ENCODE results near the gene ARHGAP45. TPM values are rescaled to one million over a fixed set of nuclear protein-coding genes. Genes with fewer than 3 reads are reported as not detected.
A peak's percentile ranks its signal among the peaks of the same experiment; 100 is the strongest.
"Not testable (repeated sequence)": the region's sequence is repeated elsewhere in the genome, so short reads cannot be mapped to it uniquely, and the experiment has no call there.

Gene ARHGAP45, protein sequence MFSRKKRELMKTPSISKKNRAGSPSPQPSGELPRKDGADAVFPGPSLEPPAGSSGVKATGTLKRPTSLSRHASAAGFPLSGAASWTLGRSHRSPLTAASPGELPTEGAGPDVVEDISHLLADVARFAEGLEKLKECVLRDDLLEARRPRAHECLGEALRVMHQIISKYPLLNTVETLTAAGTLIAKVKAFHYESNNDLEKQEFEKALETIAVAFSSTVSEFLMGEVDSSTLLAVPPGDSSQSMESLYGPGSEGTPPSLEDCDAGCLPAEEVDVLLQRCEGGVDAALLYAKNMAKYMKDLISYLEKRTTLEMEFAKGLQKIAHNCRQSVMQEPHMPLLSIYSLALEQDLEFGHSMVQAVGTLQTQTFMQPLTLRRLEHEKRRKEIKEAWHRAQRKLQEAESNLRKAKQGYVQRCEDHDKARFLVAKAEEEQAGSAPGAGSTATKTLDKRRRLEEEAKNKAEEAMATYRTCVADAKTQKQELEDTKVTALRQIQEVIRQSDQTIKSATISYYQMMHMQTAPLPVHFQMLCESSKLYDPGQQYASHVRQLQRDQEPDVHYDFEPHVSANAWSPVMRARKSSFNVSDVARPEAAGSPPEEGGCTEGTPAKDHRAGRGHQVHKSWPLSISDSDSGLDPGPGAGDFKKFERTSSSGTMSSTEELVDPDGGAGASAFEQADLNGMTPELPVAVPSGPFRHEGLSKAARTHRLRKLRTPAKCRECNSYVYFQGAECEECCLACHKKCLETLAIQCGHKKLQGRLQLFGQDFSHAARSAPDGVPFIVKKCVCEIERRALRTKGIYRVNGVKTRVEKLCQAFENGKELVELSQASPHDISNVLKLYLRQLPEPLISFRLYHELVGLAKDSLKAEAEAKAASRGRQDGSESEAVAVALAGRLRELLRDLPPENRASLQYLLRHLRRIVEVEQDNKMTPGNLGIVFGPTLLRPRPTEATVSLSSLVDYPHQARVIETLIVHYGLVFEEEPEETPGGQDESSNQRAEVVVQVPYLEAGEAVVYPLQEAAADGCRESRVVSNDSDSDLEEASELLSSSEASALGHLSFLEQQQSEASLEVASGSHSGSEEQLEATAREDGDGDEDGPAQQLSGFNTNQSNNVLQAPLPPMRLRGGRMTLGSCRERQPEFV
- 10.3 TPM for polyA plus RNA-seq (2013, experiment 1 of 2)
- 13.8 TPM for polyA plus RNA-seq (2013, experiment 2 of 2)

DNA sequence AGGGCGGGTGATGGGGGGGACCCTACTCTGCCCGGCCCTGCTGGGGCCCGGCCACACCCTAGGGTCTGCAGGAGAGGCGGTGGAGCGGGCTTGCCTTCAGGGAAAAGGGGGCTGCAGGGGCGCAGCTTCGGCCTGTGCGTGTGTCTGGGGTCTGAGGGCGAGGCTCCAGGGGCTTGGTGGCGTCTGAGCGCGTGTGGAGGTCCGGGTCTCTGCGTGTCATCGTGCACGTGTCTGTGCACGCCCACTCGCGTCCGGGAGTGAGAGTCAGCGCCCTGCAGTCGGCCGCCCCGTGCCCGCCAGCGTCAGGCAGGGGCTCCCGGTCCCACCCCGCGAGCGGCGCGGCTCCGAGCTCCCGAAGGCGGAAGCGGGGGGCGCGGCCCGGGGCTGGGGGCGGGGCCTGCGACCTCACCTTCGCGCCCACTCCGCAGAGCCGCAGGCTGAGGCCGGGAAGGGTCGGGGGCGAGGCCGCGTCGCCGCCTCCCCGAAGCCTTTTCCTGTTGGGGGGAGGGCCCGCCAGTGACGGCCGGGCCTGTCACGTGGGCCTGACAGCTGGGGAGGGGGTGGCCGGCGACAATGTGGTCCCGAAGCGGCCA, at the start of gene ARHGAP45:
ARHGAP45 (plus strand) TSS at position 420 of the 593 bp plus-strand sequence. CDS start 239 bp downstream, outside the sequence.
- H3K4me3 ChIP-seq (ENCODE audit: low read length): peak within 1 kb of the TSS; percentile 51
- H3K4me1 ChIP-seq (ENCODE audit: insufficient read depth, low read length): peaks cover 16% of the 10 kb centered on the region
- H3K9ac ChIP-seq (ENCODE audit: low read depth, low read length): no peak within 1 kb of the TSS; the same call in 1 of the 2 replicates
- no peak within 1 kb of the TSS for H3K27ac ChIP-seq (ENCODE audit: low read depth, low read length)
- 8% methylated on average over 61 of the region's 61 CpGs for WGBS
- no peaks in the 10 kb centered on the region for H3K36me3 ChIP-seq (ENCODE audit: insufficient read depth, low read length)
- H3K9me3 ChIP-seq (ENCODE audit: insufficient read depth, low read depth, low read length): no peaks in the 10 kb centered on the region
- H3K27me3 ChIP-seq (ENCODE audit: insufficient read depth, low read length): peaks cover 57% of the 10 kb centered on the region

DNA sequence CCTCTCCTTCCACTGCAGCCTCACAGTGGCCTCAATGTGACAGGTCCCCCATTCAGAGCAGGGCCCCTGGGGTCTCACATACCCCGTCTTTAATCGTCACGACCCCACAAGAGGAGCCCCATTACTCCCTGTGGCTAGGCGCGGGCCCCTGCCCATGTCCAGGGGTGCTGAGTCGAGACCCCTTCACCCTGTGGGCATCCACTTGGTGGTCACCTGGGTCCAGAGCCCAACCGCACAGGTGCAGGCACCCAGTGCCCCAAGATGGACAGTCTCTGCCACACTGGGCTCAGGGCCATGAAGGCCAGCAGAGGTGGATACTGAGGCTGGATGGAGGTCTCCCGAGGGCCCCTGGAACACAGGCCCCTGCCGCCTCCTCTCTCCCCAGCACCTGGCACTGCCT, 49.1 kb upstream of the ARHGAP45 start:
- Histone ChIP-seq H3K36me3 (ENCODE audit: insufficient read depth, low read length) (peaks cover 23% of the 10 kb centered on the region), H3K27me3 (ENCODE audit: insufficient read depth, low read length) (no peaks in the 10 kb centered on the region), H3K9ac (ENCODE audit: low read depth, low read length) (no peak overlapping the region; the same call in 1 of the 2 replicates), H3K27ac (ENCODE audit: low read depth, low read length) (no peak overlapping the region), H3K4me1 (ENCODE audit: insufficient read depth, low read length) (peaks cover 14% of the 10 kb centered on the region; the same call in 1 of the 2 replicates), H3K9me3 (ENCODE audit: insufficient read depth, low read depth, low read length) (no peaks in the 10 kb centered on the region), H3K4me3 (ENCODE audit: low read length) (no peak overlapping the region)
- WGBS: 95% methylated on average over 9 of the region's 9 CpGs

DNA sequence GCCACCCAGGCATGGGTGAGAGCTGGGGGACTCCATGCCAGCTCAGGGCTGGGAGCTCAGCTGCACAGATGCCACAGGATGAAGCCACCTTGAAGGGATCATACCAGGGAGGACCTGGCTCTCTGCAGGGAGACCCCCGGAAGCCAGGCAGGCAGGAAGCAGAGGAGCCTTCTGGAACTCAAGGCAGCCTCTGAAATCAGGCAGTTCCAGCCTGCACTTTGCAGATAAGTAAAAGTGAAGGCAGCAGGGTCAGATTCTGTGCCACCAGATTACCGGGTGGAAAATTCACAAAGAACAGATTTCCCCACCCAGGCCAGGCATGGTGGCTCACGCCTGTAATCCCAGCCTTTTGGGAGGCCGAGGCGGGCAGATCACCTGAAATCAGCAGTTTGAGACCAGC, 48.6 kb upstream of the ARHGAP45 start:
- Histone ChIP-seq H3K4me1 (ENCODE audit: insufficient read depth, low read length) (peaks cover 14% of the 10 kb centered on the region; the same call in 1 of the 2 replicates), H3K27ac (ENCODE audit: low read depth, low read length) (0 out of 2 replicates have a peak overlapping the region, but pooled peaks have one; percentile 8), H3K9me3 (ENCODE audit: insufficient read depth, low read depth, low read length) (no peaks in the 10 kb centered on the region), H3K9ac (ENCODE audit: low read depth, low read length) (no peak overlapping the region), H3K27me3 (ENCODE audit: insufficient read depth, low read length) (no peaks in the 10 kb centered on the region), H3K4me3 (ENCODE audit: low read length) (no peak overlapping the region), H3K36me3 (ENCODE audit: insufficient read depth, low read length) (peaks cover 18% of the 10 kb centered on the region)
- WGBS: 95% methylated on average over 5 of the region's 5 CpGs

DNA sequence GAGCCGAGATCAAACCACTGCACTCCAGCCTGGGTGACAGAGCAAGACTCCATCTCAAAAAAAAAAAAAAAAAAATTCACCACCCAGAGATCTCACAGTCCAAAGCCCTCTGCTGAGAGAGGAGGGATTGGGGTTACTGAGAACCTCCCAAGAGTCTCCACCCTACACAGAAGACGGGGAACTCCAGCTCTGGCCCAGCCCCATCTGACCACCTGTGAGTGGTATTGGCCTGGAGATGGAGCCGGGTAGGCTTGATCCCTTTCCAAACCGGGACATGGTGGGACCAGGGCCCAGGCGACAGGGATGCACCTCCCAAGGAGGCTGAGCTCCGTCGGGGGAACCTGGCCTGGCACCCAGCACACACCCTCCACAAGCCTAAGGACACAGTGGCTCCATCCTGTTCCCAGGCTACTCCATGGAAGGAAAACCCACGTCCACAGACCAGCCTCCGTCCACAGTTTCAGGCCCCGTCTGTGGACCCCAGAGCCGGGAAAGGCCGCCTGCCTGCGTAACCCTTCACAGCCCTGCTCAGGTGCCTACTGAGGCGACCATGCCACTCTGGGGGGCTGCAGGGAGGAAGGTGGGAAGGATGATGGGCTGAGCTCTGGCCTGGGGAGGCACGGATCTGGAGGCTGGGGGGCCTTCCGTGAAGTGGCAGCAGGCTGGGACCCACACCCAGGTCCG, 47.9 kb upstream of the ARHGAP45 start:
- H3K4me1 ChIP-seq (ENCODE audit: insufficient read depth, low read length): peaks cover 14% of the 10 kb centered on the region; the same call in 1 of the 2 replicates
- H3K9ac ChIP-seq (ENCODE audit: low read depth, low read length): peak overlapping the region; percentile 80
- H3K27me3 ChIP-seq (ENCODE audit: insufficient read depth, low read length): no peaks in the 10 kb centered on the region
- WGBS: 91% methylated on average over 16 of the region's 17 CpGs
- H3K4me3 ChIP-seq (ENCODE audit: low read length): peak overlapping the region; percentile 85
- H3K36me3 ChIP-seq (ENCODE audit: insufficient read depth, low read length): peaks cover 12% of the 10 kb centered on the region
- H3K27ac ChIP-seq (ENCODE audit: low read depth, low read length): no peak overlapping the region
- no peaks in the 10 kb centered on the region for H3K9me3 ChIP-seq (ENCODE audit: insufficient read depth, low read depth, low read length)

DNA sequence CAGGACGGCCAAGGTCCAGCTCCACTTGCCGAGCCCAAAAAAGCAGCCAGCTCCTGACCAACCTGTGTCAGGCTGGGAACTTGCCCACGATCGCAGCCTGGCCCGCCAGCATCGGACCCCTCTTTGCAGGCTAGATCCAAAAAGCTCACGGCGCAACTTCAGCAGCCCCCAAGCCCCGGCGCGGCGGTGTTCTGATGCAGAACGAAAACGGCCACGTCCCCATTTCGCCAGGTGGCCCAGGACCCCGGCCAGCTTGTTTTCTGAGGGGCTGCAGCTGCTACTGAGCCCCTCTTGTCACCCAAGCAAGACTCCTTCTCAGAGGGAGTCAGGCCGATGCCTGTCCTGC, 47.4 kb upstream of the ARHGAP45 start:
- no peaks in the 10 kb centered on the region for H3K9me3 ChIP-seq (ENCODE audit: insufficient read depth, low read depth, low read length)
- H3K27me3 ChIP-seq (ENCODE audit: insufficient read depth, low read length): no peaks in the 10 kb centered on the region
- WGBS: 85% methylated on average over 18 of the region's 18 CpGs
- H3K27ac ChIP-seq (ENCODE audit: low read depth, low read length): 0 out of 2 replicates have a peak overlapping the region, but pooled peaks have one; percentile 41
- peaks cover 14% of the 10 kb centered on the region; the same call in 1 of the 2 replicates for H3K4me1 ChIP-seq (ENCODE audit: insufficient read depth, low read length)
- H3K9ac ChIP-seq (ENCODE audit: low read depth, low read length): peak overlapping the region; percentile 80
- H3K36me3 ChIP-seq (ENCODE audit: insufficient read depth, low read length): peaks cover 8% of the 10 kb centered on the region; the same call in 1 of the 2 replicates
- H3K4me3 ChIP-seq (ENCODE audit: low read length): peak overlapping the region; percentile 85

DNA sequence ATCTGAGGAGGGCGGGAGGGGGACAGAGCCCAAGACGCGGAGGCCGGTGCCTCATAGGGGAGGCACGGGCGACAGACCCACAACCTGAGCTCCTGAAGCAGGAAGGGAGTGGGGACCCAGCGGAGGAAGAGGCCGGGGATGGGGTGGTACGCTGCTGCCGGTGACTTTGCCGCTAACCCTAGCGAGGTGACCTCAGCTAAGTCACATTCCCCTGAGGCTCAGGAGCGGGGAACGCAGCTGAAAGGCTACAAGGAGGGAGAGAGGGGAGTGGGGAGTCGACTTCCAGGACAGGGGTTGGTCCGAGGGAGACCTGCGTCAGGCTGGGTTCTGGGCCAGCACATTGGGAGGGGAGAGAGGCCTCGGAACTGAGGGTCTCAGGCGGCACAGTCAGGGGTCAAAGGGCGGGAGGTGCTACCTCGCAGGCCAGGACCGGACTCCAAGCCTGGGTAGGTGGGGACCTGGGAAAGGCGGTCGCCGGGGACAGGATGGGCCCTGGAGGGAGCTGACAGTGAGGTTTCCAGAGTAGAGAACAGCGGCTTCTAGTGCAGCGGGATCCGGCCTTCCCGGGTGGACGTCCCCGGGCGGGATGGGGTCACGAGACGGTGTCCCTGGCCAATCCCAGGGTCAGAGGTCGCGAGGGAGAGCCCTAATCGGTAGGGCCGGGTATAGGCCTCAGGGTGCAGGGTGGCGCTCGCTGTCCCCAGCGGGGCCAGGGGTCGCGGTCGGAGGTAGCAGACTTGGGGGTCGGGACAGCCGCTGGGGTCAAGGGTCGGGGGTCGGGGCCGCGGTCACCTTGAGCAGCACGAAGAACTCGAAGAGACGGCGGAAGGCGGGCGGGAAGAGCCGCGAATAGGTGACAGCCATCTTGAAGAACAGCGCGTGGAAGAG, 46.7 kb upstream of the ARHGAP45 start:
- peak overlapping the region; percentile 80 for H3K9ac ChIP-seq (ENCODE audit: low read depth, low read length)
- WGBS: 5% methylated on average over 60 of the region's 60 CpGs
- peaks cover 14% of the 10 kb centered on the region; the same call in 1 of the 2 replicates for H3K4me1 ChIP-seq (ENCODE audit: insufficient read depth, low read length)
- peak overlapping the region; percentile 85 for H3K4me3 ChIP-seq (ENCODE audit: low read length)
- H3K36me3 ChIP-seq (ENCODE audit: insufficient read depth, low read length): peaks cover 5% of the 10 kb centered on the region; the same call in 1 of the 2 replicates
- H3K27ac ChIP-seq (ENCODE audit: low read depth, low read length): peak overlapping the region; percentile 41
- H3K27me3 ChIP-seq (ENCODE audit: insufficient read depth, low read length): no peaks in the 10 kb centered on the region
- H3K9me3 ChIP-seq (ENCODE audit: insufficient read depth, low read depth, low read length): no peaks in the 10 kb centered on the region

DNA sequence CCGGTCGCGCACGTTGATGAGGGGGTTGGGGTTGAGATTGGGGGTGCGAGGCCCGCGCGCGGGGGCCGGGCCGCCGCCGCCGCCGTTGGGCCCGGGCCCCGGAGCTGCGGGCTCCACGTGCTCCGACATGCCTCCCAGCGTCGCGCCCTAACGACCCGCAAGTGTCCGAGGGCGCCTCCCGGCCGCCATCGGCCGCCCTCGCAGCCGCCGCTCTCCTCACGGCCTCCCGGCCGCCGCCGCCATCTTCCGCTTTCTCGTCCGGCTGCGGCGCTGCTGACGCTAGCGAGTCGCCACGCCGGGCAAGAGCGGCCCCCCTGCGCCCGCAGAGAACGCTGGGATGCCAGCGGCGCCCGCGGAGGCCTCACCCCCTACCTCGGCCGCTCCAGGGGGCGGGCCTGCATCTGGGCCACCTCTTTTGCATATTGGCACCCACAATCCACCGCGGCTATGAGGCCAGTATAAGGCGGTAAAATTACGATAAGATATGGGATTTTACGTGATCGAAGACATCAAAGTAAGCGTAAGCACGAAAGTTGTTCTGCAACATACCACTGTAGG, 46.0 kb upstream of the ARHGAP45 start, which contains the start of gene TMEM259:
TMEM259 (minus strand) TSS at position 256 of the 558 bp plus-strand sequence; CDS start at position 129, 127 bp downstream.
- H3K27ac ChIP-seq (ENCODE audit: low read depth, low read length): peak within 1 kb of the TSS; percentile 82
- peak within 1 kb of the TSS; percentile 80 for H3K9ac ChIP-seq (ENCODE audit: low read depth, low read length)
- H3K4me3 ChIP-seq (ENCODE audit: low read length): peak within 1 kb of the TSS; percentile 85
- no peaks in the 10 kb centered on the region for H3K27me3 ChIP-seq (ENCODE audit: insufficient read depth, low read length)
- H3K36me3 ChIP-seq (ENCODE audit: insufficient read depth, low read length): peaks cover 5% of the 10 kb centered on the region; the same call in 1 of the 2 replicates
- H3K4me1 ChIP-seq (ENCODE audit: insufficient read depth, low read length): peaks cover 10% of the 10 kb centered on the region; the same call in 1 of the 2 replicates
- under 1% methylated on average over 68 of the region's 68 CpGs for WGBS
- no peaks in the 10 kb centered on the region for H3K9me3 ChIP-seq (ENCODE audit: insufficient read depth, low read depth, low read length)

DNA sequence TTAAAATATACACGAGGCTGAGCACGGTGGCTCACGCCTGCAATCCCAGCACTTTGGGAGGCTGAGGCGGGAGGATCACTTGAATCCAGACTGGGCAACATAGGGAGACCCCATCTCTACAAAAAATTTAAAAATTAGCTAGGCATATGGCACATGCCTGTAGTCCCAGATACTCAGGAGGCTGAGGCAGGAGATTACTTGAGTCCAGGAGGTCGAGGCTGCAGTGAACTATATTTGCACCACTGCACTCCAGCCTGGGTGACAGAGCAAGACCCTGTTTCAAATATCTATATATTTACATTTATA, 43.1 kb upstream of the ARHGAP45 start:
- H3K4me3 ChIP-seq (ENCODE audit: low read length); H3K9ac ChIP-seq (ENCODE audit: low read depth, low read length); H3K27me3 ChIP-seq (ENCODE audit: insufficient read depth, low read length); H3K27ac ChIP-seq (ENCODE audit: low read depth, low read length); H3K4me1 ChIP-seq (ENCODE audit: insufficient read depth, low read length); H3K9me3 ChIP-seq (ENCODE audit: insufficient read depth, low read depth, low read length); H3K36me3 ChIP-seq (ENCODE audit: insufficient read depth, low read length): not testable (repeated sequence)
- 94% methylated on average over 5 of the region's 5 CpGs for WGBS

DNA sequence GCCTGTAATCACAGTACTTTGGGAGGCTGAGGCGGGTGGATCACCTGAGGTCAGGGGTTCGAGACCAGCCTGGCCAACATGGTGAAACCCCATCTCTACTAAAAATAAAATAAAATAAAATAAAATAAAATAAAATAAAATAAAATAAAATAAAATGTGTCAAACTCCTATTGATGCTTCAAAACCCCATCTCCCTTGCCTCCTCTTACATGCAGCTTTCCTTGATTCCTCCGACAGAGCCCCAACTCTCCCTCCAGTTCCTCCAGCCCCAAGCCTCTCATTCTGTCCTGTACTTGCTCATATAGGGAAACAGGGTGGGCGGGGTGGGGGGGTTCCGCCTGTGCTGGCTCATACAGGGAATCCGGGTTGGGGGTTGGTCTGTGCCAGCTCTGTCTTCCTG, 41.9 kb upstream of the ARHGAP45 start:
- not testable (repeated sequence) for H3K4me1 ChIP-seq (ENCODE audit: insufficient read depth, low read length); H3K9ac ChIP-seq (ENCODE audit: low read depth, low read length); H3K27me3 ChIP-seq (ENCODE audit: insufficient read depth, low read length); H3K9me3 ChIP-seq (ENCODE audit: insufficient read depth, low read depth, low read length); H3K27ac ChIP-seq (ENCODE audit: low read depth, low read length); H3K36me3 ChIP-seq (ENCODE audit: insufficient read depth, low read length); H3K4me3 ChIP-seq (ENCODE audit: low read length)
- WGBS: 97% methylated on average over 5 of the region's 6 CpGs

Data from HUES64 (cell line).